ENCODE data around the gene DIS3L2. TPM values are rescaled to one million over a fixed set of nuclear protein-coding genes. Genes with fewer than 3 reads are reported as not detected.

DIS3L2 gene
- total and polyA plus RNA-seq, 2 experiments from 2014 or later: 15.2 to 25.3 TPM

DNA sequence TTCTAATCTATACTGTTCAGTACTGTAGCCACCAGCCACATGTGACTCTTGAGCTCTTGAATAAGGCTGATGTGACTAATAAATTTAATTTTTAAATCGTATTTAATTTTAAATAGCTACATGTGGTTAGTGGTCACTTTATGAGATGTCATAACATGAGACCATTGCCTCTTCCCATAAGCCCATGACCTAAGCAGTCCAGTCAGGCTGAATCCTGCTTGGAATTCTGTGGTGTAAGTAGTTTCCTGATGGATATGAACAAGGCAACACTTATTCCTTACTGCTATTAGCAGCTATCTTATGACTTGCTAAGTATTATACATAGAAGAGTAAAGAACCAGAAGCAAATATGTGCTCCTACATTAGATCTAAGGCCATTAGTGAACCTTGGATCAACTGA, 150.0 kb downstream of the DIS3L2 start:
- Mint-ChIP-seq H3K36me3 (ENCODE audit: low read depth) (no peaks in the 10 kb centered on the region), H3K9me3 (no peaks in the 10 kb centered on the region), H3K27me3 (ENCODE audit: insufficient read depth, low read depth, poor library complexity) (peaks cover 4% of the 10 kb centered on the region), H3K4me1 (peaks cover 18% of the 10 kb centered on the region; the same call in 2 of the 3 replicates), H3K27ac (no peak overlapping the region), H3K4me3 (no peak overlapping the region)
- Histone ChIP-seq H3F3A (replicated peaks; ENCODE audit: low read depth) (no peaks in the 10 kb centered on the region), H2AFZ (no peak overlapping the region), H3K4me2 (no peak overlapping the region), H3K79me2 (replicated peaks; ENCODE audit: insufficient read depth) (no peaks in the 10 kb centered on the region), H3K4me3 (no peak overlapping the region), H3K36me3 (ENCODE audit: insufficient read depth) (no peaks in the 10 kb centered on the region), H3K4me1 (ENCODE audit: insufficient read depth) (peaks cover 17% of the 10 kb centered on the region), H3K27me3 (ENCODE audit: insufficient read depth) (no peaks in the 10 kb centered on the region), H3K9me2 (ENCODE audit: insufficient read depth) (no peaks in the 10 kb centered on the region), H4K20me1 (replicated peaks; ENCODE audit: insufficient read depth) (peaks cover 3% of the 10 kb centered on the region; the same call in 1 of the 2 replicates), H3K27ac (ENCODE audit: low read depth) (no peak overlapping the region)
- DNase-seq (ENCODE audit: low spot score): no peak
- ATAC-seq: no peak
- TF ChIP-seq CREB1 (CRISPR knock-in tag; IDR thresholded peaks at IDR 0.05; ENCODE audit: low read depth): no peak
- TF ChIP-seq, protein P1, sequence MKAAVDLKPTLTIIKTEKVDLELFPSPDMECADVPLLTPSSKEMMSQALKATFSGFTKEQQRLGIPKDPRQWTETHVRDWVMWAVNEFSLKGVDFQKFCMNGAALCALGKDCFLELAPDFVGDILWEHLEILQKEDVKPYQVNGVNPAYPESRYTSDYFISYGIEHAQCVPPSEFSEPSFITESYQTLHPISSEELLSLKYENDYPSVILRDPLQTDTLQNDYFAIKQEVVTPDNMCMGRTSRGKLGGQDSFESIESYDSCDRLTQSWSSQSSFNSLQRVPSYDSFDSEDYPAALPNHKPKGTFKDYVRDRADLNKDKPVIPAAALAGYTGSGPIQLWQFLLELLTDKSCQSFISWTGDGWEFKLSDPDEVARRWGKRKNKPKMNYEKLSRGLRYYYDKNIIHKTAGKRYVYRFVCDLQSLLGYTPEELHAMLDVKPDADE (IDR thresholded peaks at IDR 0.05): no peak
- no peak for TF ChIP-seq NANOG (IDR thresholded peaks at IDR 0.05; ENCODE audit: borderline replicate concordance)
- no peak for TF ChIP-seq EZH2phosphoT487 (IDR thresholded peaks at IDR 0.05; ENCODE audit: unreplicated experiment)
- no peak for TF ChIP-seq ZNF331 (CRISPR knock-in tag; IDR thresholded peaks at IDR 0.05; ENCODE audit: low read depth)
- no peak for TF ChIP-seq POLR2AphosphoS5 (IDR thresholded peaks at IDR 0.05; ENCODE audit: low read depth)
- TF ChIP-seq, protein P2, sequence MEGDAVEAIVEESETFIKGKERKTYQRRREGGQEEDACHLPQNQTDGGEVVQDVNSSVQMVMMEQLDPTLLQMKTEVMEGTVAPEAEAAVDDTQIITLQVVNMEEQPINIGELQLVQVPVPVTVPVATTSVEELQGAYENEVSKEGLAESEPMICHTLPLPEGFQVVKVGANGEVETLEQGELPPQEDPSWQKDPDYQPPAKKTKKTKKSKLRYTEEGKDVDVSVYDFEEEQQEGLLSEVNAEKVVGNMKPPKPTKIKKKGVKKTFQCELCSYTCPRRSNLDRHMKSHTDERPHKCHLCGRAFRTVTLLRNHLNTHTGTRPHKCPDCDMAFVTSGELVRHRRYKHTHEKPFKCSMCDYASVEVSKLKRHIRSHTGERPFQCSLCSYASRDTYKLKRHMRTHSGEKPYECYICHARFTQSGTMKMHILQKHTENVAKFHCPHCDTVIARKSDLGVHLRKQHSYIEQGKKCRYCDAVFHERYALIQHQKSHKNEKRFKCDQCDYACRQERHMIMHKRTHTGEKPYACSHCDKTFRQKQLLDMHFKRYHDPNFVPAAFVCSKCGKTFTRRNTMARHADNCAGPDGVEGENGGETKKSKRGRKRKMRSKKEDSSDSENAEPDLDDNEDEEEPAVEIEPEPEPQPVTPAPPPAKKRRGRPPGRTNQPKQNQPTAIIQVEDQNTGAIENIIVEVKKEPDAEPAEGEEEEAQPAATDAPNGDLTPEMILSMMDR (conservative IDR thresholded peaks at IDR 0.05; ENCODE audit: low read depth in 2 of 2): no peak
- no peak for TF ChIP-seq ZNF114 (CRISPR knock-in tag; IDR thresholded peaks at IDR 0.05)
- no peak for TF ChIP-seq EZH2 (IDR thresholded peaks at IDR 0.05; ENCODE audit: low read depth, unreplicated experiment)
- TF ChIP-seq STAT1 (IDR thresholded peaks at IDR 0.05; ENCODE audit: unreplicated experiment): no peak
- TF ChIP-seq, protein P3, sequence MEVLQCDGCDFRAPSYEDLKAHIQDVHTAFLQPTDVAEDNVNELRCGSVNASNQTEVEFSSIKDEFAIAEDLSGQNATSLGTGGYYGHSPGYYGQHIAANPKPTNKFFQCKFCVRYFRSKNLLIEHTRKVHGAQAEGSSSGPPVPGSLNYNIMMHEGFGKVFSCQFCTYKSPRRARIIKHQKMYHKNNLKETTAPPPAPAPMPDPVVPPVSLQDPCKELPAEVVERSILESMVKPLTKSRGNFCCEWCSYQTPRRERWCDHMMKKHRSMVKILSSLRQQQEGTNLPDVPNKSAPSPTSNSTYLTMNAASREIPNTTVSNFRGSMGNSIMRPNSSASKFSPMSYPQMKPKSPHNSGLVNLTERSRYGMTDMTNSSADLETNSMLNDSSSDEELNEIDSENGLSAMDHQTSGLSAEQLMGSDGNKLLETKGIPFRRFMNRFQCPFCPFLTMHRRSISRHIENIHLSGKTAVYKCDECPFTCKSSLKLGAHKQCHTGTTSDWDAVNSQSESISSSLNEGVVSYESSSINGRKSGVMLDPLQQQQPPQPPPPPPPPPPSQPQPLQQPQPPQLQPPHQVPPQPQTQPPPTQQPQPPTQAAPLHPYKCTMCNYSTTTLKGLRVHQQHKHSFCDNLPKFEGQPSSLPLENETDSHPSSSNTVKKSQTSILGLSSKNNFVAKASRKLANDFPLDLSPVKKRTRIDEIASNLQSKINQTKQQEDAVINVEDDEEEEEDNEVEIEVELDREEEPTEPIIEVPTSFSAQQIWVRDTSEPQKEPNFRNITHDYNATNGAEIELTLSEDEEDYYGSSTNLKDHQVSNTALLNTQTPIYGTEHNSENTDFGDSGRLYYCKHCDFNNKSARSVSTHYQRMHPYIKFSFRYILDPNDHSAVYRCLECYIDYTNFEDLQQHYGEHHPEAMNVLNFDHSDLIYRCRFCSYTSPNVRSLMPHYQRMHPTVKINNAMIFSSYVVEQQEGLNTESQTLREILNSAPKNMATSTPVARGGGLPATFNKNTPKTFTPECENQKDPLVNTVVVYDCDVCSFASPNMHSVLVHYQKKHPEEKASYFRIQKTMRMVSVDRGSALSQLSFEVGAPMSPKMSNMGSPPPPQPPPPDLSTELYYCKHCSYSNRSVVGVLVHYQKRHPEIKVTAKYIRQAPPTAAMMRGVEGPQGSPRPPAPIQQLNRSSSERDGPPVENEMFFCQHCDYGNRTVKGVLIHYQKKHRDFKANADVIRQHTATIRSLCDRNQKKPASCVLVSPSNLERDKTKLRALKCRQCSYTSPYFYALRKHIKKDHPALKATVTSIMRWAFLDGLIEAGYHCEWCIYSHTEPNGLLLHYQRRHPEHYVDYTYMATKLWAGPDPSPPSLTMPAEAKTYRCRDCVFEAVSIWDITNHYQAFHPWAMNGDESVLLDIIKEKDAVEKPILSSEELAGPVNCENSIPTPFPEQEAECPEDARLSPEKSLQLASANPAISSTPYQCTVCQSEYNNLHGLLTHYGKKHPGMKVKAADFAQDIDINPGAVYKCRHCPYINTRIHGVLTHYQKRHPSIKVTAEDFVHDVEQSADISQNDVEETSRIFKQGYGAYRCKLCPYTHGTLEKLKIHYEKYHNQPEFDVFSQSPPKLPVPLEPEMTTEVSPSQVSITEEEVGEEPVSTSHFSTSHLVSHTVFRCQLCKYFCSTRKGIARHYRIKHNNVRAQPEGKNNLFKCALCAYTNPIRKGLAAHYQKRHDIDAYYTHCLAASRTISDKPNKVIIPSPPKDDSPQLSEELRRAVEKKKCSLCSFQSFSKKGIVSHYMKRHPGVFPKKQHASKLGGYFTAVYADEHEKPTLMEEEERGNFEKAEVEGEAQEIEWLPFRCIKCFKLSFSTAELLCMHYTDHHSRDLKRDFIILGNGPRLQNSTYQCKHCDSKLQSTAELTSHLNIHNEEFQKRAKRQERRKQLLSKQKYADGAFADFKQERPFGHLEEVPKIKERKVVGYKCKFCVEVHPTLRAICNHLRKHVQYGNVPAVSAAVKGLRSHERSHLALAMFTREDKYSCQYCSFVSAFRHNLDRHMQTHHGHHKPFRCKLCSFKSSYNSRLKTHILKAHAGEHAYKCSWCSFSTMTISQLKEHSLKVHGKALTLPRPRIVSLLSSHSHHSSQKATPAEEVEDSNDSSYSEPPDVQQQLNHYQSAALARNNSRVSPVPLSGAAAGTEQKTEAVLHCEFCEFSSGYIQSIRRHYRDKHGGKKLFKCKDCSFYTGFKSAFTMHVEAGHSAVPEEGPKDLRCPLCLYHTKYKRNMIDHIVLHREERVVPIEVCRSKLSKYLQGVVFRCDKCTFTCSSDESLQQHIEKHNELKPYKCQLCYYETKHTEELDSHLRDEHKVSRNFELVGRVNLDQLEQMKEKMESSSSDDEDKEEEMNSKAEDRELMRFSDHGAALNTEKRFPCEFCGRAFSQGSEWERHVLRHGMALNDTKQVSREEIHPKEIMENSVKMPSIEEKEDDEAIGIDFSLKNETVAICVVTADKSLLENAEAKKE (CRISPR knock-in tag; IDR thresholded peaks at IDR 0.05): no peak
- no peak for TF ChIP-seq JUNB (IDR thresholded peaks at IDR 0.05; ENCODE audit: unreplicated experiment)
- TF ChIP-seq, protein P4, sequence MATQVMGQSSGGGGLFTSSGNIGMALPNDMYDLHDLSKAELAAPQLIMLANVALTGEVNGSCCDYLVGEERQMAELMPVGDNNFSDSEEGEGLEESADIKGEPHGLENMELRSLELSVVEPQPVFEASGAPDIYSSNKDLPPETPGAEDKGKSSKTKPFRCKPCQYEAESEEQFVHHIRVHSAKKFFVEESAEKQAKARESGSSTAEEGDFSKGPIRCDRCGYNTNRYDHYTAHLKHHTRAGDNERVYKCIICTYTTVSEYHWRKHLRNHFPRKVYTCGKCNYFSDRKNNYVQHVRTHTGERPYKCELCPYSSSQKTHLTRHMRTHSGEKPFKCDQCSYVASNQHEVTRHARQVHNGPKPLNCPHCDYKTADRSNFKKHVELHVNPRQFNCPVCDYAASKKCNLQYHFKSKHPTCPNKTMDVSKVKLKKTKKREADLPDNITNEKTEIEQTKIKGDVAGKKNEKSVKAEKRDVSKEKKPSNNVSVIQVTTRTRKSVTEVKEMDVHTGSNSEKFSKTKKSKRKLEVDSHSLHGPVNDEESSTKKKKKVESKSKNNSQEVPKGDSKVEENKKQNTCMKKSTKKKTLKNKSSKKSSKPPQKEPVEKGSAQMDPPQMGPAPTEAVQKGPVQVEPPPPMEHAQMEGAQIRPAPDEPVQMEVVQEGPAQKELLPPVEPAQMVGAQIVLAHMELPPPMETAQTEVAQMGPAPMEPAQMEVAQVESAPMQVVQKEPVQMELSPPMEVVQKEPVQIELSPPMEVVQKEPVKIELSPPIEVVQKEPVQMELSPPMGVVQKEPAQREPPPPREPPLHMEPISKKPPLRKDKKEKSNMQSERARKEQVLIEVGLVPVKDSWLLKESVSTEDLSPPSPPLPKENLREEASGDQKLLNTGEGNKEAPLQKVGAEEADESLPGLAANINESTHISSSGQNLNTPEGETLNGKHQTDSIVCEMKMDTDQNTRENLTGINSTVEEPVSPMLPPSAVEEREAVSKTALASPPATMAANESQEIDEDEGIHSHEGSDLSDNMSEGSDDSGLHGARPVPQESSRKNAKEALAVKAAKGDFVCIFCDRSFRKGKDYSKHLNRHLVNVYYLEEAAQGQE (IDR thresholded peaks at IDR 0.05; ENCODE audit: unreplicated experiment): no peak
